Osteocyte (in vitro differentiated cells): Measurements from ENCODE around the gene TMUB2. TPM values are rescaled to one million over a fixed set of nuclear protein-coding genes. Genes with fewer than 3 reads are reported as not detected.

Experiments used
- DNase-seq: peaks from one replicate; pipeline ENCODE4 v3.0.0; 2021; ENCODE audit warnings: mixed read lengths; ENCODE audit not compliant: unreplicated experiment; ENCODE audit errors: extremely low spot score
- H3K27ac Mint-ChIP-seq: one replicate; pipeline ENCODE4 v1.8.0; 2021; ENCODE audit warnings: mild to moderate bottlenecking, mixed read lengths; ENCODE audit not compliant: unreplicated experiment
- H3K27me3 Mint-ChIP-seq: one replicate; pipeline ENCODE4 v1.8.0; 2021; ENCODE audit warnings: mixed read lengths; ENCODE audit not compliant: unreplicated experiment
- H3K36me3 Mint-ChIP-seq: one replicate; pipeline ENCODE4 v1.8.0; 2021; ENCODE audit warnings: mixed read lengths; ENCODE audit not compliant: unreplicated experiment
- H3K4me1 Mint-ChIP-seq: one replicate; pipeline ENCODE4 v1.8.0; 2021; ENCODE audit warnings: mixed read lengths; ENCODE audit not compliant: unreplicated experiment
- H3K4me3 Mint-ChIP-seq: one replicate; pipeline ENCODE4 v1.8.0; 2021; ENCODE audit warnings: mild to moderate bottlenecking, moderate library complexity, mixed read lengths; ENCODE audit not compliant: unreplicated experiment
- H3K9me3 Mint-ChIP-seq: one replicate; pipeline ENCODE4 v1.8.0; 2021; ENCODE audit warnings: mixed read lengths; ENCODE audit not compliant: unreplicated experiment
- total RNA-seq: library from RNA; stranded (reverse); gene quantifications from 2 replicates; pipeline ENCODE4 v1.2.1, GENCODE V29; 2021
- TF ChIP-seq, protein P1 (sequence below): fragments of 200-600 bp; sonication (generic); IDR thresholded peaks from 2 replicates; pipeline ENCODE4 v1.5.0; 2021; ENCODE audit warnings: antibody characterized with exemption, mild to moderate bottlenecking, moderate library complexity

The TMUB2 gene
- total RNA-seq, 1 donor from 2014 or later, result 39.3 TPM

DNA sequence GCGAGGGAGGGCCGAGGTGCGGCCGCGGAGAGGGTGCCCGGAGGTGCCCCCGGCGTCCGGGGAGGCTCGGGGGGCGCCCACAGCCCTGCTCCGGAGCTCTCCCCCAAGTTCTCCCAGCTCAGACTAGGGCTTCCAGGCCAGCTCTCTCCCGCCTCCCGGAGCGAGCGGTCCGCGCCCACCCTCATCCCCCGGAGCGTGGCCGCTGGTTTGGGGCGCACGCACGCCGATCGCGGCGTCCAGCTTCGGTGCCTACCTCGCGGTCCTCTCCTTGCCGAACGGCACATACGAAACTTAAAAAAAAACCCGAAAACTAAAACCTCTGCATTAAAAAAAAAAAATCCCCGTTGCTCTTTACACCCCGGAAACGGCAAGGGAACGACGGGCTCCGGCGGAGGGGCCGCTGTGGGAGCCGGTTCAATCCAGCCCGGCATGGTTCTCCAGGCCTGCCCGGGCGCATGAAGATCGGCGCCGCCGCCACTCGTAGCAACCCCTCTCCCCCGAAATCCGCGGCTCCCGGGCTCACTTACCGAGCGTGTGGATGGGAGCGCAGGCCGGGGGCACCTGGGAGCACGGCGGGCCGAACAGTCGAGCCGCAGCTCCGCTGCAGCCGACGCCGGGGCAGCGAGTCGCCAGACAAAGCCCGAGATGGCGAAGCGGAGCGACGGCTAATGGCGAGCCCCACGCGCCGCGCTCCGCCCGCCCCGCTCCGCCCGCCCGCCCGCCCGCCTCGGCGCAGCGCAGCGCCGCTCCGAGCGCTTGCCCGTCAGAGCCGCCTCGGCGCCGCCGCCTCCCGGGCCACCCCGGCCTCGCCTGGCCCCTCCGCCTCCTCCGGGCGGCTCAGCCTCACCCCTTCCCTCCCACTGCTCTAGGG is 33.7 kb downstream of the TMUB2 start:
- Mint-ChIP-seq H3K27me3 (no peaks in the 10 kb centered on the region), H3K9me3 (no peaks in the 10 kb centered on the region), H3K4me3 (peak overlapping the region; percentile 92), H3K4me1 (peaks cover 30% of the 10 kb centered on the region), H3K36me3 (peaks cover 8% of the 10 kb centered on the region), H3K27ac (peak overlapping the region; percentile 97)
- TF ChIP-seq, protein P1, sequence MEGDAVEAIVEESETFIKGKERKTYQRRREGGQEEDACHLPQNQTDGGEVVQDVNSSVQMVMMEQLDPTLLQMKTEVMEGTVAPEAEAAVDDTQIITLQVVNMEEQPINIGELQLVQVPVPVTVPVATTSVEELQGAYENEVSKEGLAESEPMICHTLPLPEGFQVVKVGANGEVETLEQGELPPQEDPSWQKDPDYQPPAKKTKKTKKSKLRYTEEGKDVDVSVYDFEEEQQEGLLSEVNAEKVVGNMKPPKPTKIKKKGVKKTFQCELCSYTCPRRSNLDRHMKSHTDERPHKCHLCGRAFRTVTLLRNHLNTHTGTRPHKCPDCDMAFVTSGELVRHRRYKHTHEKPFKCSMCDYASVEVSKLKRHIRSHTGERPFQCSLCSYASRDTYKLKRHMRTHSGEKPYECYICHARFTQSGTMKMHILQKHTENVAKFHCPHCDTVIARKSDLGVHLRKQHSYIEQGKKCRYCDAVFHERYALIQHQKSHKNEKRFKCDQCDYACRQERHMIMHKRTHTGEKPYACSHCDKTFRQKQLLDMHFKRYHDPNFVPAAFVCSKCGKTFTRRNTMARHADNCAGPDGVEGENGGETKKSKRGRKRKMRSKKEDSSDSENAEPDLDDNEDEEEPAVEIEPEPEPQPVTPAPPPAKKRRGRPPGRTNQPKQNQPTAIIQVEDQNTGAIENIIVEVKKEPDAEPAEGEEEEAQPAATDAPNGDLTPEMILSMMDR, result peak; percentile 6
- DNase-seq, result no peak

DNA sequence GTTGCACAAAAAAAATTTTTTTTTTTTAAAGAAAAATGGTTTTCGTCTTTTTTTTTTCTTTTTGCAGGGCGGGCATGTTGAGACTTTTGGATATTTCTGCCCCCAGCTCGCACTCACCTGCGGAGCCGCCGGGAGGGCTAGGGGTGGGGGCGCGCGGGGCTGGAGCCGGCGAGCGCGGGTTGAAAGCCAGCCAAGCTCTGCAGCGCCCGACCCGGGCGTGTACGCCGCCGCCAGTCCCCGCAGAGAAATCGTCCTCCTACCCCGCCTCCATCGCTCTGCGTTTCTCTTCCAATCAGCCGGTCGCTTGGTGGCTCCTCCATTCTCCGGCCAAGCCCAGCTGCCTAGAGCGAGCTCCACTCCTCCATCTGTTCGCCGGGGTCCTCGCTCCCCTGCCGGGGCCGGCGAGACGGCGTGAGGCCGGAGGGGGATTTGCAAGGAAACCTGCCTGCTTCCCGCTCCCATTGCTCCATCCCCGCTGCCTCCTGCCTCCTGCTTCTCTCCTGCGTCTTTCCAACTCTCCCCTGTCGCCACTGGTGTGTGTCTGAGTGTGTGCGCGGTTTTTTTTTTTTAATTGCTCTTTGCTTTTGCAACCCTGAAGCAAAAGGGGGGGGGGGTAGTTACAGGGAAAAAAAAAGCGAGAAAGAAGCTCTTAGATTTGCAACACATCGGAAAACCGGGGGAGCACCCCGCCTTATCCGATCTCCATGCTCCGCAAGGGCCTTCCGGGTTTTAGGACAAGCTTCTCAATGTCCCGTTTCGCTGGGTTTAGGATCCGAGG is 34.5 kb downstream of the TMUB2 start:
- peak overlapping the region; percentile 97 for H3K27ac Mint-ChIP-seq
- H3K4me3 Mint-ChIP-seq, result peak overlapping the region; percentile 88
- H3K36me3 Mint-ChIP-seq, result peaks cover 2% of the 10 kb centered on the region
- peaks cover 30% of the 10 kb centered on the region for H3K4me1 Mint-ChIP-seq
- TF ChIP-seq, protein P1, result no peak
- peak; percentile 90 for DNase-seq
- no peaks in the 10 kb centered on the region for H3K9me3 Mint-ChIP-seq
- H3K27me3 Mint-ChIP-seq, result no peaks in the 10 kb centered on the region

GRCh38 chr17:44221862-44222111 is 35.0 kb downstream of the TMUB2 start:
- TF ChIP-seq, protein P1, result no peak
- no peaks in the 10 kb centered on the region for H3K36me3 Mint-ChIP-seq
- H3K9me3 Mint-ChIP-seq, result no peaks in the 10 kb centered on the region
- peak overlapping the region; percentile 97 for H3K27ac Mint-ChIP-seq
- peaks cover 28% of the 10 kb centered on the region for H3K4me1 Mint-ChIP-seq
- H3K27me3 Mint-ChIP-seq, result no peaks in the 10 kb centered on the region
- DNase-seq, result no peak
- H3K4me3 Mint-ChIP-seq, result peak overlapping the region; percentile 88

DNA sequence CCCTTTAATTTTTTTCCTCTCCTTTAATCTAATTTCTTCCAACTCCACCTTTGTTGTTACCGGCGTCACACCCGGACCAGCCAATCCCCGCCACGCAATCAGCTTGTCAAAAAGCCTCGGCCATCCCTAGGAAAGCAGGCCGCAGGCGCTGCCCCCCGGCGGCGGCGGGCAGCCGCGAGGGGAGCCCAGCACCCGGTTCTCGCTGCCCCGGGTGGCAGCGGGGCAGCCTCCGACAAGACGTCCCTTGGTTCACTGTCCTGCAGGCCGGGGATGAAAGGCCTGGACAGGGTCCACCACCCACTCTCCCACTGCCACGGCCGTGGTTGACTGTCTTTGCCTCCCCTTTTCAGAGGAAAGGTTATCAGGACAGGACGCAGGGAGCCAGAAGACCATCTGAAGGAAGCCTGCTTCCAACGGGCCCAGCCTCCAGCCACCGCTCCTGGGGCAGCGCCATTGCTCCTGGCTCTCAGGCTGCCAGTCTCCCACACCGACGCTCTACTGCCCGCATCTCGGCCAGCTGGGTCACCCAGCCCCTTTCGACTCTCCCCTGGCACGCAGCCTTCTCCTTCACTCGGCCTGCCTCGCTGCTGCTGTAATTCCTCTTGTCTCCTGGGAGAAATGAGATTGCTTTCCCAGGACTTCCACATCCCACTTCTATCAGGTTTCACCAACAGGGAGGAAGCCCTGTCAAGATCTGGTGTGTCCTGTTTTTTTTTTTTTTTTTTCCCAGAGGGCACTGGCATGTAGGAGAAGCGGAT is 35.5 kb downstream of the TMUB2 start:
- TF ChIP-seq, protein P1, result no peak
- peaks cover 24% of the 10 kb centered on the region for H3K4me1 Mint-ChIP-seq
- H3K9me3 Mint-ChIP-seq, result no peaks in the 10 kb centered on the region
- peak overlapping the region; percentile 97 for H3K27ac Mint-ChIP-seq
- H3K27me3 Mint-ChIP-seq, result no peaks in the 10 kb centered on the region
- H3K36me3 Mint-ChIP-seq, result no peaks in the 10 kb centered on the region
- DNase-seq, result peak; percentile 91
- H3K4me3 Mint-ChIP-seq, result peak overlapping the region; percentile 88
